Peyer's patch (tissue), 4 donors: ENCODE results near the gene TMEM40.

ENCODE experiments used
- POLR2A ChIP-seq, 2 donors: fragments of 450-650 bp; IDR thresholded peaks; one replicate each; pipeline ENCODE4 v1.5.1; 2017; ENCODE audit warnings: antibody characterized with exemption in 2 of 2, mild to moderate bottlenecking in 2 of 2, moderate library complexity in 2 of 2
- TF ChIP-seq, protein P1 (sequence below), 6 experiments: fragments of 450-650 bp in 4 of 6; fragments of 200-600 bp in 2 of 6; sonication (generic) in 1 of 6; IDR thresholded peaks; one replicate each; pipeline ENCODE4 v1.5.1; 2017 to 2019; ENCODE audit warnings: antibody characterized with exemption in 6 of 6, mild to moderate bottlenecking in 3 of 6, moderate library complexity in 1 of 6

DNA sequence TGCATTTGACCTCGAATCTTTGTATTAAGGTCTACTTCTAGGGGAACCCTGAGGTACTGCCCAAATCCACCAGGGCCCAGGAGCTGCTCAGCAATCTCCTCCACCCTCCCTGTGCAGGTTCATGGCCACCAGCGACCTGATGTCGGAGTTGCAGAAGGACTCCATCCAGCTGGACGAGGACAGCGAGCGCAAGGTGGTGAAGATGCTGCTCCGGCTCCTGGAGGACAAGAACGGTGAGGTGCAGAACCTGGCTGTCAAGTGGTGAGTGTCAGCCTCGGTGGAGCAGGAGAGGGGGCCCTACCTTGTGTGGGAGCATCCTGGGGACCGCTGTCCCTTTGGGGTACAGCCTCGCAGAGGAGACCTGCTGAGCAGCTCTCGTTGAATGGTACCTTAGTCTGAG lies 44.3 kb upstream of the TMEM40 start:
- TF ChIP-seq, protein P1, sequence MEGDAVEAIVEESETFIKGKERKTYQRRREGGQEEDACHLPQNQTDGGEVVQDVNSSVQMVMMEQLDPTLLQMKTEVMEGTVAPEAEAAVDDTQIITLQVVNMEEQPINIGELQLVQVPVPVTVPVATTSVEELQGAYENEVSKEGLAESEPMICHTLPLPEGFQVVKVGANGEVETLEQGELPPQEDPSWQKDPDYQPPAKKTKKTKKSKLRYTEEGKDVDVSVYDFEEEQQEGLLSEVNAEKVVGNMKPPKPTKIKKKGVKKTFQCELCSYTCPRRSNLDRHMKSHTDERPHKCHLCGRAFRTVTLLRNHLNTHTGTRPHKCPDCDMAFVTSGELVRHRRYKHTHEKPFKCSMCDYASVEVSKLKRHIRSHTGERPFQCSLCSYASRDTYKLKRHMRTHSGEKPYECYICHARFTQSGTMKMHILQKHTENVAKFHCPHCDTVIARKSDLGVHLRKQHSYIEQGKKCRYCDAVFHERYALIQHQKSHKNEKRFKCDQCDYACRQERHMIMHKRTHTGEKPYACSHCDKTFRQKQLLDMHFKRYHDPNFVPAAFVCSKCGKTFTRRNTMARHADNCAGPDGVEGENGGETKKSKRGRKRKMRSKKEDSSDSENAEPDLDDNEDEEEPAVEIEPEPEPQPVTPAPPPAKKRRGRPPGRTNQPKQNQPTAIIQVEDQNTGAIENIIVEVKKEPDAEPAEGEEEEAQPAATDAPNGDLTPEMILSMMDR (IDR thresholded peaks at IDR 0.05): no peak
- no peak for TF ChIP-seq POLR2A (IDR thresholded peaks at IDR 0.05)
